Measurements from ENCODE around the gene SBK1.
A peak's percentile ranks its signal among the peaks of the same experiment; 100 is the strongest.
"Not testable (repeated sequence)": the region's sequence is repeated elsewhere in the genome, so short reads cannot be mapped to it uniquely, and the experiment has no call there.

Gene SBK1

DNA sequence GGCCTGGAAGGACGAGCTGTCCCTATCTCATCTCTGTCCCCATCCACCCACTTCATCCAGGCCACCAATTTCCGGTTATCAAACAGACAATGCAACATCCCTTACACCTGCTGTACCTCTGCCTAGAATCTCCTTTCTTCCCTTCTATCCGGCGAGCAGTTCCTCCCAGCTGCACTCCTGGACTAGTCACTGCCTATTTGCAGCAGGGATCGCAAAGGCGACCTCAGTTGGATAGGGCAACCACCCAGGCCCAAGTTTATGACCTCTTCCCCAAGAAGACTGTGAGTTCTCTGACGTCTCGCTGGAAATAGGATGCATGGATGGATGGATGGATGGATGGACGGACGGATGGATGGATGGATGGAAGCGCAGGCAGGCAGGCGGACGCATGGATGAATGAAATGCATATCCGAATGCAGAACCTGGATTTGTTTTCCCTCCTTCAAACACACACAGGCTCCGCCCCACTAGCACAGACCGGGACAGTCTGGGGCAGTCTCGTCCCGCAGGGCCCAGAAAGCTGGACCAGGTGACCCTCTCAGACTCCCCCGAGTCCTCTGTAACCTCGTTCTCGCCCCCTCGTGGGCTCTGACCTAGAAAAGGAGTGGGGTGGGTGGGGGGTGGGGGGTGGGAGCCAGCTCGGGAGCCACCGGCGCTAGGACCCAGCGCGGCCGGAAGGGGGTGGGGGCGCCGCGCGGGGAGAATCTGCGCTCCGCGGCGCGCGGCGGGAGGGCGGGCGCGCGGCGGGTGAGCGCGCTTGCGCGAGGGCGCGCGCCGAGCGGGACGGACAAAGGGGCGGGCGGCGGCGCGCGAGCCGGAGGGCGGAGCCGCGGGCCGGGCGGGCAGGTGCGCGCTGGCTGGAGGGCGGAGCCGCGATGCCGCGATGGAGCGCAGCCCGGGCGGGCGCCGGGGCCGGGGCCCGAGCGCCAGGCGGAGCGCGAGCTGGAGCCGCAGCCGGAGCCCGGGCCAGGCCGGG lies at the start of gene SBK1:
TSS of gene SBK1 (plus strand) at position 875 of the 976 bp plus-strand sequence. CDS start 24,867 bp downstream, outside the sequence.
- Mint-ChIP-seq H3K36me3 (ENCODE audit: low read depth) (peaks cover 2% of the 10 kb centered on the region), H3K27me3 (ENCODE audit: low read depth) (peaks cover 28% of the 10 kb centered on the region), H3K4me1 (ENCODE audit: low read depth) (peaks cover 35% of the 10 kb centered on the region), H3K9me3 (no peaks in the 10 kb centered on the region), H3K27ac (peak within 1 kb of the TSS; percentile 68), H3K4me3 (peak within 1 kb of the TSS; percentile 93)
- DNase-seq (ENCODE audit: low spot score), result peak; percentile 86

- DNase-seq (ENCODE audit: low spot score); H3K36me3 Mint-ChIP-seq (ENCODE audit: low read depth); H3K27me3 Mint-ChIP-seq (ENCODE audit: low read depth); H3K27ac Mint-ChIP-seq; H3K9me3 Mint-ChIP-seq; H3K4me1 Mint-ChIP-seq (ENCODE audit: low read depth); H3K4me3 Mint-ChIP-seq: not testable (repeated sequence)
These were observed 42.8 kb upstream of the SBK1 start for GRCh38 chr16:28249483-28249882.

DNA sequence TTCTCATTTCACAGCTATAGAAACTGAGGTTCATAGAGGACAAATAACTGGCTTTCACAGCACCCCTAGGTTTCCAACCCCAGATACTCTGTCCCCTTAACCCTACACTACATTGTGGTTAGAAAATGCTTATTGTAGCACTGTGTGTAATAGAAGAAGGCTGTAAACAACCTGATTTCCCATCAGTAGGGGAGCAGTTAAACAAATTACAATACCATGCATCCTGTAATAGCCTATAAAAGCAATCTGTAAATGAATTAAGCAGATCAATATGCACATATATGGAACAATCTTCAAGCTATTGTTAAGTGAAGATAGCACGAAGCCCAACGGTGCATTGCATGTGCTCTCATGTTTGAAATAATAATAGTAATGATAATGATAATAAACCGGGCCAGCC lies 41.3 kb upstream of the SBK1 start:
- no peaks in the 10 kb centered on the region for H3K36me3 Mint-ChIP-seq (ENCODE audit: low read depth)
- no peak for DNase-seq (ENCODE audit: low spot score)
- no peaks in the 10 kb centered on the region for H3K4me1 Mint-ChIP-seq (ENCODE audit: low read depth)
- no peak overlapping the region for H3K4me3 Mint-ChIP-seq
- H3K9me3 Mint-ChIP-seq, result no peaks in the 10 kb centered on the region
- H3K27ac Mint-ChIP-seq, result no peak overlapping the region
- peaks cover 6% of the 10 kb centered on the region for H3K27me3 Mint-ChIP-seq (ENCODE audit: low read depth)

DNA sequence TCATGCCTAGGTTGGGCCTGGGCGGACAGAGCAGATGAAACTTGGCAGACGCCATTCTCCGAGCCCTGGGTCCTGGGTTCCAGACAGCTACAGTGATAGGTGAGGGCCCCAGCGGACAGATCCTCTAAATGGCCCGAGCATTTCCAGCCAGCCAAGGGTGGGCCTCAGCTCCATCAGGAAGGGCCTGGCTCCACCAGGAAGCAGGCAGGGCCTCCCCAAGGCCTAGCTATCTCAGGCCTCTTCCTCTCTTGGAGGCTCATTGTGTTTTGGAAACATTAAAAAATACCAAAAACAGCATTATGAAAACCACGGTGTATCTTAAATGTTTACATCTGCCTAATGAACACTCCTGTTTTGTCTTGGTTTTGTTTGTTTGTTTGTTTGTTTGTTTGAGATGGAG lies 38.2 kb upstream of the SBK1 start:
- no peaks in the 10 kb centered on the region for H3K9me3 Mint-ChIP-seq
- H3K27ac Mint-ChIP-seq, result no peak overlapping the region
- DNase-seq (ENCODE audit: low spot score), result no peak
- no peak overlapping the region for H3K4me3 Mint-ChIP-seq
- H3K4me1 Mint-ChIP-seq (ENCODE audit: low read depth), result no peaks in the 10 kb centered on the region
- H3K36me3 Mint-ChIP-seq (ENCODE audit: low read depth), result no peaks in the 10 kb centered on the region
- H3K27me3 Mint-ChIP-seq (ENCODE audit: low read depth), result peaks cover 6% of the 10 kb centered on the region

GRCh38 chr16:28255838-28256237 lies 36.5 kb upstream of the SBK1 start:
- peaks cover 4% of the 10 kb centered on the region for H3K4me1 Mint-ChIP-seq (ENCODE audit: low read depth)
- peaks cover 6% of the 10 kb centered on the region for H3K27me3 Mint-ChIP-seq (ENCODE audit: low read depth)

DNA sequence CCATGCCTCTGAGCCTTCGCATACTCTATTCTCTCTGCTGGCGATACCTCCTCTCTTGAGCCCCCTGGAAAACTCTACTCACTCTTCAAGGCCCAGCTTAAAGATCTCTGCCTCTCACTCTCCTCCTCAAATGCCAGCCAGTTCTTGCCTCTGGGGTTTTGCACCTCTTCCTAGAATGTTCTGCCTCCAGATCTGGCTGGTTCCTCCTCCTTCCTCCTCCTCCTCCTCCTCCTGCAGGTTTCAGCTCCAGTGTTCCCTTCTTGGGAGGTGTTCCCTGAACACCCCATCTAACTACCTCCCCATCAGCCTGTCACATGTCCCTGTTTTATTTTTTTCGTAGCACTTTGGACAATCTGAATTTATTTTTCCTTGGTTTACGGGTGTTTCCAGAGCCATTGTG lies 35.1 kb upstream of the SBK1 start:
- Mint-ChIP-seq H3K4me1 (ENCODE audit: low read depth) (peaks cover 4% of the 10 kb centered on the region), H3K36me3 (ENCODE audit: low read depth) (no peaks in the 10 kb centered on the region), H3K9me3 (no peaks in the 10 kb centered on the region), H3K4me3 (no peak overlapping the region), H3K27me3 (ENCODE audit: low read depth) (peaks cover 6% of the 10 kb centered on the region), H3K27ac (no peak overlapping the region)
- DNase-seq (ENCODE audit: low spot score), result no peak

More at GRCh38 chr16:28255838-28256237, 36.5 kb upstream of the SBK1 start:
- no peaks in the 10 kb centered on the region for H3K9me3 Mint-ChIP-seq
- DNase-seq (ENCODE audit: low spot score), result no peak
- no peaks in the 10 kb centered on the region for H3K36me3 Mint-ChIP-seq (ENCODE audit: low read depth)
- H3K4me3 Mint-ChIP-seq, result no peak overlapping the region
- H3K27ac Mint-ChIP-seq, result no peak overlapping the region

DNA sequence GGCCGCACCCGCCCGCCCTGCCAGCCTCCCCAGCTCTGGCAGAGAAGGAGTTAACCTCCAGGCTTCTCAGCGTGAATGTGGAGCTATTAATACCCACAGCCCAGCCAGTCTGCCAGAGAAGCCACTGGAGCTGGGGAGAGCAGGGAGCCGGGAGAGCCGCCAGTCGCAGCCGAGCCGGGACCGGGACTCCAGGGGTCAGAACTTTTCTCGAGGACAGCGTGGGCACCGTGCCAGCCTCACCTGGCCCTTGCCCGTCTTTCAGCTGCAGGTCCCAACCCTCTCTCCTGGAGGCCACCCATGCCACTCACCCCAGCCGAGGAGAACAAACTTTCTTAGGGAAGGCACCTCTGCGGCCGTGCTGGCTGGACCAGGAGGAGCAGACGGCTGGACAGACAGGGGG lies 33.8 kb upstream of the SBK1 start:
- DNase-seq (ENCODE audit: low spot score), result no peak
- Mint-ChIP-seq H3K27me3 (ENCODE audit: low read depth) (peaks cover 10% of the 10 kb centered on the region), H3K9me3 (no peaks in the 10 kb centered on the region), H3K36me3 (ENCODE audit: low read depth) (no peaks in the 10 kb centered on the region), H3K4me1 (ENCODE audit: low read depth) (peaks cover 4% of the 10 kb centered on the region), H3K27ac (no peak overlapping the region), H3K4me3 (no peak overlapping the region)

DNA sequence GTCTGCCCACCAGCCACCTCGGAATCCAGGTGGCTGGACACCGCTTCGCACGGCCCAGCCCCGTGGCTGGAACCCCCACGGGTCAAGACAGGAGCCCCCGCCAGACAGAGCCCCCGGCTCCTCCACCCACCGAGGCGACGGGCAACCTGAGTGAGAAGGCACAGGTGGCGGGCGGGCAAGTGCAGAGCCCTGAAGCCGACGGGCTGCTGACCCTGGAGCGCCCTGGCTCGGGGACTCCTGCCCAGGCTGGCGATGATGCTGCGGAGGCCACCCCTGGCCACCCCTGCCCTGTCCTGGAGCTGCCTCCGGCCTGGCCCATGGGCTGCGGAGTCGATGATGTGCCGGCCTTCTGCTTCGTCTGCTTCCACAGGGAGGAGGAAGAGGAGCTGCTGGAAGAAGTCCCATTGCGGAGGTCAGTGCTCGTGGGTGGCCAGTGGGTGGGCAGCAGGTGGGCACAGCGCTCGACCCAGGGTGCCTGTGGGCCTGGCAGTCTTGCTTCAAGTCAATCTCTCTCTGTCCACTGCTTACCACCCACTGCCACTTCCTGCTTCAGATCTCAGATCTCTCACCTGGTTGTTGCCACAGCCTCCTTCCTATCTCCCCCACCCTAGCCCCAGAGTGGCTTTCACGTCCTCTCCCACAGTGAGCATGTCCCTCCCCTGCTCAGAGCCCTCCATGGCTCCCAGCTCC lies 33.1 kb upstream of the SBK1 start:
- no peak overlapping the region for H3K27ac Mint-ChIP-seq

GRCh38 chr16:28259781-28260150 lies 32.6 kb upstream of the SBK1 start:
- no peak for DNase-seq (ENCODE audit: low spot score)
- Mint-ChIP-seq H3K27me3 (ENCODE audit: low read depth) (peaks cover 17% of the 10 kb centered on the region), H3K4me3 (no peak overlapping the region), H3K36me3 (ENCODE audit: low read depth) (no peaks in the 10 kb centered on the region), H3K9me3 (no peaks in the 10 kb centered on the region), H3K4me1 (ENCODE audit: low read depth) (peaks cover 4% of the 10 kb centered on the region), H3K27ac (no peak overlapping the region)

More for the DNA sequence above, 33.1 kb upstream of the SBK1 start:
- Mint-ChIP-seq H3K36me3 (ENCODE audit: low read depth) (no peaks in the 10 kb centered on the region), H3K4me3 (no peak overlapping the region), H3K9me3 (no peaks in the 10 kb centered on the region), H3K4me1 (ENCODE audit: low read depth) (peaks cover 4% of the 10 kb centered on the region), H3K27me3 (ENCODE audit: low read depth) (peaks cover 15% of the 10 kb centered on the region)
- DNase-seq (ENCODE audit: low spot score), result no peak

DNA sequence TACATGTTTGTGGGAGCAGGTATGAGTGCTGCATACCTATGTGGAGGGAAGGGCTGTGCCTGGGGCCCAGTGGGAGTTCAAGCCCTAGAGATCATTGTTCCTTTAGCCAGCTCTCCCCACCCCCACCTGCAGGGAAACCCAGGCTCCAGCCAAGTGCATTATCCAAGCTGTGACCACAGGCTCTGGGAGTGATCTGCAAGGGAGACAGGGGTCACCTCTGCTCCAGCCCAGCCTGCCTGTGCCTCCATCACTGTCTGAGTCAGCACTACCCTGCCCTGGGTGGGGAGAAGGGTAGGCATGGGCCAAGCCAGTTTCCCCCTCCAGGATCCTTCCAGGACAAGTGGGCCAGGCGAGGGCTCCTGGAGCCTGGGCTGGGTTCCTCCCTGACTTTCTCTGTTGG lies 32.1 kb upstream of the SBK1 start:
- H3K27ac Mint-ChIP-seq, result no peak overlapping the region
- H3K9me3 Mint-ChIP-seq, result no peaks in the 10 kb centered on the region
- no peak for DNase-seq (ENCODE audit: low spot score)

GRCh38 chr16:28261942-28262341 lies 30.4 kb upstream of the SBK1 start:
- H3K9me3 Mint-ChIP-seq, result no peaks in the 10 kb centered on the region

More for the DNA sequence above, 32.1 kb upstream of the SBK1 start:
- peaks cover 17% of the 10 kb centered on the region for H3K27me3 Mint-ChIP-seq (ENCODE audit: low read depth)
- H3K4me3 Mint-ChIP-seq, result no peak overlapping the region
- peaks cover 4% of the 10 kb centered on the region for H3K4me1 Mint-ChIP-seq (ENCODE audit: low read depth)
- H3K36me3 Mint-ChIP-seq (ENCODE audit: low read depth), result no peaks in the 10 kb centered on the region

DNA sequence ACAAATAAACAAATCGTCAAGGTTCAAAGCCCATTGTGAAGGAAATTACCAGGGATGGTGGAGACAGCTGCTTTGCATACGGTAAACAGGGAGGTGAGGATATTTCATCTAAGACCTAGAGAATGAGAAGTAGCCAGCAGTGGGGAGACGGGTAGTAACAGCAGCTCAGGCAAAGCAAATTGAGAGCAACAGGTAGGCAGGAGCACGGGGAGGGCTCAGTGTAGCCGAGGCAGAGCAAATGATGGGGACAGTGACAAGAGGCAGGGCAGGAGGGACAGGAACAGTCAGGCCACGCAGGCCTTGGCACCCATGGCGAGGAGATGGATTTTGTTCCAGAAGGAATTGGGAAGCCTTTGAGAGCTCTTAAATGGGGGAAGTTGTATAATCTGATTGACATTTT lies 29.0 kb upstream of the SBK1 start:
- Mint-ChIP-seq H3K4me3 (no peak overlapping the region), H3K36me3 (ENCODE audit: low read depth) (no peaks in the 10 kb centered on the region), H3K4me1 (ENCODE audit: low read depth) (peaks cover 4% of the 10 kb centered on the region), H3K9me3 (no peaks in the 10 kb centered on the region), H3K27ac (no peak overlapping the region), H3K27me3 (ENCODE audit: low read depth) (peaks cover 22% of the 10 kb centered on the region)
- DNase-seq (ENCODE audit: low spot score), result no peak

More at GRCh38 chr16:28261942-28262341, 30.4 kb upstream of the SBK1 start:
- peaks cover 22% of the 10 kb centered on the region for H3K27me3 Mint-ChIP-seq (ENCODE audit: low read depth)
- DNase-seq (ENCODE audit: low spot score), result no peak
- no peak overlapping the region for H3K27ac Mint-ChIP-seq
- no peak overlapping the region for H3K4me3 Mint-ChIP-seq
- peaks cover 4% of the 10 kb centered on the region for H3K4me1 Mint-ChIP-seq (ENCODE audit: low read depth)
- no peaks in the 10 kb centered on the region for H3K36me3 Mint-ChIP-seq (ENCODE audit: low read depth)

- H3K27me3 Mint-ChIP-seq (ENCODE audit: low read depth), result peaks cover 22% of the 10 kb centered on the region
- no peaks in the 10 kb centered on the region for H3K9me3 Mint-ChIP-seq
- H3K4me1 Mint-ChIP-seq (ENCODE audit: low read depth), result peaks cover 2% of the 10 kb centered on the region
- no peaks in the 10 kb centered on the region for H3K36me3 Mint-ChIP-seq (ENCODE audit: low read depth)
- no peak for DNase-seq (ENCODE audit: low spot score)
- H3K4me3 Mint-ChIP-seq, result no peak overlapping the region
- no peak overlapping the region for H3K27ac Mint-ChIP-seq
These were observed 27.7 kb upstream of the SBK1 start for GRCh38 chr16:28264656-28265055.

DNA sequence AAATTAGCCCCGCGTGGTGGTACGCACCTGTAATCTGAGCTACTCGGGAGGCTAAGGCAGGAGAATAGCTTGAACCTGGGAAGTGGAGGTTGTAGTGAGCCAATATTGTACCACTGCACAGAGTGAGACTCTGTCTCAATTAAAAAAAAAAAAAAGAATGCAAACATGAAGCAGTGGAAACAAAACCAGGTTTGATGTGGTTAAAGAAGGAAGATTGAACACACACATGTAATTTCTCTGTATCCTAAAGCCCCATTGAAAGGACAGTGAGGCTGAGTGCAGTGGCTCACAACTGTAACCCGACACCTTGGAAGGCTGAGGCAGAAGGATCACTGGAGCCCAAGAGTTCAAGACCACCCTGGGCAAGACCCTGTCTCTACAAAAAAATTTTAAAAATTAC lies 26.5 kb upstream of the SBK1 start:
- no peak for DNase-seq (ENCODE audit: low spot score)
- no peak overlapping the region for H3K4me3 Mint-ChIP-seq
- no peaks in the 10 kb centered on the region for H3K4me1 Mint-ChIP-seq (ENCODE audit: low read depth)
- no peak overlapping the region for H3K27ac Mint-ChIP-seq
- H3K27me3 Mint-ChIP-seq (ENCODE audit: low read depth), result peaks cover 22% of the 10 kb centered on the region
- no peaks in the 10 kb centered on the region for H3K9me3 Mint-ChIP-seq
- no peaks in the 10 kb centered on the region for H3K36me3 Mint-ChIP-seq (ENCODE audit: low read depth)
